Mesodermal cell (in vitro differentiated cells): ENCODE data around the gene HSPA1B.
"Not testable (repeated sequence)": the region's sequence is repeated elsewhere in the genome, so short reads cannot be mapped to it uniquely, and the experiment has no call there.

Experiments
- H3K27ac ChIP-seq: 2 replicates; pipeline ENCODE4 v1.7.0; 2013; ENCODE audit warnings: mild to moderate bottlenecking, low read depth, low read length, moderate library complexity; ENCODE audit not compliant: severe bottlenecking
- H3K36me3 ChIP-seq: 2 replicates; pipeline ENCODE4 v1.7.1; 2013; ENCODE audit warnings: mild to moderate bottlenecking, low read length, moderate library complexity; ENCODE audit not compliant: control insufficient read depth, insufficient read depth
- H3K4me1 ChIP-seq: one replicate; pipeline ENCODE4 v1.7.1; 2013; ENCODE audit warnings: mild to moderate bottlenecking, low read length; ENCODE audit not compliant: insufficient read depth, control insufficient read depth, poor library complexity, severe bottlenecking
- H3K4me3 ChIP-seq: 2 replicates; pipeline ENCODE4 v1.7.0; 2013; ENCODE audit warnings: low read length, control low read depth, mild to moderate bottlenecking; ENCODE audit not compliant: insufficient read depth, poor library complexity, severe bottlenecking; ENCODE audit errors: extremely low read depth
- H3K9me3 ChIP-seq: 2 replicates; pipeline ENCODE4 v1.7.1; 2013; ENCODE audit warnings: mild to moderate bottlenecking, low read length, moderate library complexity; ENCODE audit not compliant: control insufficient read depth
- WGBS, 2 experiments: methylation state at CpG; one replicate each; pipeline ENCODE4 v1.1.5; 2013; ENCODE audit warnings: missing lambda C conversion rate in 2 of 2; ENCODE audit not compliant: insufficient coverage in 2 of 2; 5-methylcytosine and 5-hydroxymethylcytosine counted together

The HSPA1B gene

DNA sequence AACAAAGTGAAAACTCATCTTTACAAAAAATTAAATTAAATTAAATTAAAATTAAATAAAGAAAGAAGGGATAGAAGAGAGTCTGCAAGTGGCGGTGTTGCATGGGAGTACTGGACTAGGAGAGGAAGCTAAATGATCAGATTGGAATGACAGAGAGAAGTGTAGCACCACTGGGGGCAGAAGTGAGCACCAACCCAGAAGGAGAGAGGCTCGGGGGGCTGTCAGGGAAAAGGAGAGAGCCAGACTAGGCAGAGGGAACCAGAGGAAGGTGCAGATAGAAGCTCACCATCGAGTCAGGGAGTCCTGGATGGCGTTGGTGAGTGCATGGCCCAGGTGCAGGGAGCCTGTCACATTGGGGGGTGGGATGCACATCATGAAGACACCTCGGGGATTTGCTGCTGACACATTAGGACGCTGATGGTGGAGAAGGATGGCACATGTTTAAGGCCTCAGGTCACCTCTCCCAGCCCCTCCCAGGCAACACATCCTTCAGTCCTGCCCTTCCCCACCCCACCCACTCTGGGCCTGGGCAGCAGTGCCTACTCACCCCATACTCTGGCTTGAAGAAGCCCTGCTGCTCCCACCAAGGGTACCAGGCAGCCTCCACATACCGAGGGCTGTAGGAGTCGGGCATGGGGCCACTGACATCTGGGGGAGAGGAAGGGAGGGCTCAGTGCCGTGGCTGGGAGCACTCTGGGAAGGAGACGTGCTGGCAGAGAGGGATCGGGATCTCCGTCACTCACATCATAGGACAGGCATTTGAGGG, 36.0 kb upstream of the HSPA1B start:
- H3K4me1 ChIP-seq = peaks cover 14% of the 10 kb centered on the region
- H3K4me3 ChIP-seq = no peak overlapping the region
- H3K27ac ChIP-seq = no peak overlapping the region
- H3K9me3 ChIP-seq = no peaks in the 10 kb centered on the region
- WGBS, 2 experiments = 59 to 76% methylated on average over 8 to 10 of the region's 12 CpGs
- peaks cover 62% of the 10 kb centered on the region for H3K36me3 ChIP-seq

DNA sequence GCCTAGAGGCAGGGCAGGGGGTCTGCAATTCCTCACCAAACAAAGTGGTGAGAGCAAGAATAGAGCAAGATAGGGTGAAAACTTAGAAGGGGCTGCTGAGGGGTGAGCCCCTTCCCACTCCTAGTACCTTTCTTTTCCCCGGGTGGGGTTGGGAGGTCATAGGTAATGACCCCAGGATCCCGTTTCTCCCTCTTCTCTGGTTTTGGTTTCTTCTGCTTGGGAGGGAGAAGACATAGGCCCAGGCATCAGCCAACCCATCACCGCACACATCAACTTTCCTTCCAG, 35.5 kb upstream of the HSPA1B start:
- peaks cover 14% of the 10 kb centered on the region for H3K4me1 ChIP-seq
- no peak overlapping the region for H3K4me3 ChIP-seq
- peaks cover 59% of the 10 kb centered on the region for H3K36me3 ChIP-seq
- H3K27ac ChIP-seq = no peak overlapping the region
- 100% methylated on average over 1 of the region's 3 CpGs for WGBS, 2 experiments
- no peaks in the 10 kb centered on the region for H3K9me3 ChIP-seq

DNA sequence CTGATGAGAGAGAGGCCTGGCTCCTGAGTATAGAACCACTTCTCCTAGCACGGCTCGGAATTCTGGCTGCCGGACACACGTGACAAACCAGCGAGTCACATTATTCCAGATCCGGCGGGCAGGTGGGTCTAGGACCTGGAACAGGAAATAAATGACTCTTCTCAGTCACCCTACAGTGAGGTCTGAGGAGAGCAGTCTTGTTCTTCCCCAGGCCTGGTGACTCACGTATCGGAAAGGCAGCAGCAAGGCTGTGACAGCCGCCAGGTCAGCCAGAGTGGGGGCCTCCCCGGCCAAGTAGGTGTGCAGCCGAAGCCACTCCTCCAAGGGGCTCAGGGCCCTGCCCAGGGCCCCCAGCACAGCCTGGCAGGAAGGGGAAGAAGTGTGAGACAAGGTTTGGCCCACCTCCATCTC, 34.8 kb upstream of the HSPA1B start:
- H3K36me3 ChIP-seq = peaks cover 59% of the 10 kb centered on the region
- 94 to 96% methylated on average over 7 to 10 of the region's 12 CpGs for WGBS, 2 experiments
- H3K27ac ChIP-seq = peak overlapping the region; percentile 16

DNA sequence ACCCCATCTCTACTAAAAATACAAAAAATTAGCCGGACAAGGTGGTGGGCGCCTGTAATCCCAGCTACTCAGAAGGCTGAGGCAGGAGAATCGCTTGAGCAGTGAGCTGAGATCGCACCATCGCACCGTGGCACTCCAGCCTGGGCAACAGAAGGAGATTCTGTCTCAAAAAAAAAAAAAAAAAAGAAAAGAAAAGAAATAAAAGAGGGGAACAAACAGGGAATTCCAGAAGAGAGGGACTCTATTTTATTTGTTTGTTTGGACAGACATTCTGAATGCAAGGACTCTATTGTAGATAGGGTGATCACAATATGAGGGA, 33.7 kb upstream of the HSPA1B start:
- not testable (repeated sequence) for H3K9me3 ChIP-seq, H3K27ac ChIP-seq
- Histone ChIP-seq H3K36me3 (peaks cover 62% of the 10 kb centered on the region), H3K4me1 (peaks cover 14% of the 10 kb centered on the region), H3K4me3 (peak overlapping the region; percentile 82)
- WGBS, 2 experiments = 88 to 94% methylated on average over 4 to 6 of the region's 6 CpGs

More for the DNA sequence above, 34.8 kb upstream of the HSPA1B start:
- no peaks in the 10 kb centered on the region for H3K9me3 ChIP-seq
- H3K4me1 ChIP-seq = peaks cover 14% of the 10 kb centered on the region
- H3K4me3 ChIP-seq = no peak overlapping the region

DNA sequence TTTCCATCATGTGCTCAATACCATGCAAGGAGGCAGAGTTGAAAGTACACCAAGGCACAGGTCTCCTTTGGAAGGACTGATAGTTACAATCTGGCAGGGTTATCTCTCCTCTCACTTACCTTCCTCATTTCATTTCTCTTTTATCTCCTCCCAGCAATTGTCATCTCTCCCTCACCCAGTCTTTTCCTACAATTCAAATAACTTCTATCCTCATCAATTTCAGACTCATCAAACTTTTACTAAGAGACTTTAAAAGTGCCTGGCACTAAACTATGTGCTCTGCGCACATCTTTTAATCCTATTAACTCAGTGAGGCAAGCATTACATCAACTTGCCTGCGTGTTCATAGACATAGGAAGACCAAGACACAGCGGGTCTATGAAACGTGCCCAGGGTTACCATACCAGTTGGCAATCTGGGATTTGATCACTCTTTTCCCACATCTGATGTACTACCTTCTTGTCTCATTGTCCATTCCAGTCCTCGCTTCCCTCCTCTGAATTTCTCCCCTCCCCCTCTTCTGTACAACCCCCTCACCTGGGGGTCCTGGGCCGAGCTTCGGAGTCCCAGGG, 33.2 kb upstream of the HSPA1B start:
- Histone ChIP-seq H3K4me1 (peaks cover 14% of the 10 kb centered on the region), H3K27ac (no peak overlapping the region), H3K9me3 (no peaks in the 10 kb centered on the region), H3K4me3 (peak overlapping the region; percentile 82), H3K36me3 (peaks cover 58% of the 10 kb centered on the region)
- WGBS, 2 experiments = 15 to 19% methylated on average over 7 of the region's 7 CpGs

DNA sequence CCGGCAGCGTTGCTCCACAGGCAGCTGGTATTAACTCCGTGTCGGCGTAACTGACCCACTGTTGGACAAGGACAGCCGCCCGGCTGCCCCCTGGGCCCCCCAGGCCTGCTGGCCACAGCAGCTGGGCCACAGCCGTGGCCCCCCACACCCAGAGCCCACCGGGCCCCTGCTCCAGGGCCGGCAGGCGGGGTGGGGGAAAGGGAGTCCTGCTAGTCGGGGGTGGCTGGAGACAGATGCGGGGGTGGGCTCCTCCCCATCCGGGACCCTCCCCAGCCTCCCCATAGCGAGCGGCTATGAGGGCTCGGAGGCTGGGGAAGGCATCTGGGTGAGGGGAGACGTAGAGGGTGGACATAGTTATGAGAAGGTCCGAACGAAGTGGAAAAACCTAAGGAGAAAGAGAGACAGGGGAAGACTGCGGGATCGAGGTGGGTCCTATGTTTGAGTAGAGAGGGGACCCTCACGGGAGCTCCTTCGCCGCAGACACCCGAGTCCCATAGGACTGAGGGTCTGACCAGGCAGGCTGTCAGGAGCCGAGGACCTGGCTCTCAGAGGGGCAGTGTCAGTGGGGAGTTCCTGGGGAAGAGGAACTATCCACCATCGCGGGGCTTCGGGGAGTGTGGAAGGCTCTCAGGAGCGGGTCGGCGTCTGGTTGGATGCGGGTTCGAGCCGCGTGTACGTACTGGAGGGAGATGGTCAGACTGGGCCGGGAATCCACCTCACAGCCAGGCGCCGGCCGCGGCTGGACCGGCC, 32.5 kb upstream of the HSPA1B start:
- peak overlapping the region; percentile 82 for H3K4me3 ChIP-seq
- peaks cover 14% of the 10 kb centered on the region for H3K4me1 ChIP-seq
- H3K9me3 ChIP-seq = no peaks in the 10 kb centered on the region
- H3K27ac ChIP-seq = peak overlapping the region; percentile 98
- WGBS, 2 experiments = 0 to 1% methylated on average over 26 to 32 of the region's 44 CpGs
- H3K36me3 ChIP-seq = peaks cover 52% of the 10 kb centered on the region

DNA sequence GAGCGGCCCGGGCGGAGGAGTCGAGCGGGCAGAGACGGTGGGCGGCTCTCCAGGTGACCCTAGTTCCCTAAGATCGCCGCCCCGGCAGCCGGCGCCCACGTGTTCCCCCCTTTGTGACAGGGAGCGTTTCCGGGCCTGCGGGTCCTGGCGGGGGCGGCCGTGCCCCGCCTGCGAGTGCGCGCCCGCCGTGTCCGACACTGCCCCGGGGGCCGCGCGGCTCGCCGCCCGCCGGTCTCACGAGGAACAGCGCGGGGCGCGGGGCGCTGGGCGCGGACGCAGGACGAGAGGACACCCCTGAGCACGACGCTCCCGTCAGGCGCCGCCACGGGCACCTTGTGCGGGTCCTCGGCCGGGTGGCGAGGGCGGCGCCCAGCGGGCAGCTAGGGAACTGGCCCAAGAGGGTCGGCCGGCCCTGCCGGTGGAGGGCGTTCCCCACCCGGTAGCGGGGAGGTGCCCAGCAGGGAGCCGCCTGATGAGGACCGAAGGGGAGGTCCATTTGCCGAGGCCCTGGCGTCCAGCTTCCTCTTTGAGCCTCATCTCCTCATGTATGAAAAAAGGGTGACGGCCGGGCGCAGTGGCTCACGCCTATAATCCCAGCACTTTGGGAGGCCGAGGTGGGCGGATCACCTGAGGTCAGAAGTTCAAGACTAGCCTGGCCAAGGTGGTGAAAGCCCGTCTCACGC, 31.8 kb upstream of the HSPA1B start, which contains the start of gene VARS1:
VARS1 (minus strand) TSS at position 137 of the 683 bp plus-strand sequence. CDS start 535 bp downstream, outside the sequence.
- H3K27ac ChIP-seq = peak within 1 kb of the TSS; percentile 98
- peaks cover 14% of the 10 kb centered on the region for H3K4me1 ChIP-seq
- peaks cover 45% of the 10 kb centered on the region for H3K36me3 ChIP-seq
- H3K9me3 ChIP-seq = no peaks in the 10 kb centered on the region
- H3K4me3 ChIP-seq = peak within 1 kb of the TSS; percentile 82
- WGBS, 2 experiments = 4% methylated on average over 65 to 66 of the region's 75 CpGs

DNA sequence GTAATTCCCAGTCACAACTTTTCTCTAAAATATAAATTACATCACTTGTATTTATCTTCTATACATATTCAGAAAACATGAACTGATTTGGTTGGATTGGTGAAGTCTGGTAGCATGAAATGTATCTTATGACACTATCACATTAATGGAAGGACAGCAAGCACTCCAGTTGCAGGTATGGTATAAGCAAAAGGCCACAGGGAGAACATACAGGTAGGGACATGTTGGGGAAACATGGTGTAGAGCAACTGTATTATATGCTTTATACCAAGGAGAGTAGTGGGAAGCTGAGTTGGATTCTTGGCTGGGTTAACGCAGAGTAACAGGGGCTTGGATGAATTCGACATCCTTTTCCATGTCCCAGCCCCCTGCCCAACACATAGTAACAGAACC, 30.5 kb upstream of the HSPA1B start:
- 93% methylated on average over 2 of the region's 2 CpGs; no CpG with 5 or more reads in 1 of the 2 experiments for WGBS, 2 experiments
- Histone ChIP-seq H3K9me3 (no peaks in the 10 kb centered on the region), H3K4me1 (peaks cover 14% of the 10 kb centered on the region), H3K4me3 (no peak overlapping the region), H3K36me3 (peaks cover 47% of the 10 kb centered on the region), H3K27ac (no peak overlapping the region)

DNA sequence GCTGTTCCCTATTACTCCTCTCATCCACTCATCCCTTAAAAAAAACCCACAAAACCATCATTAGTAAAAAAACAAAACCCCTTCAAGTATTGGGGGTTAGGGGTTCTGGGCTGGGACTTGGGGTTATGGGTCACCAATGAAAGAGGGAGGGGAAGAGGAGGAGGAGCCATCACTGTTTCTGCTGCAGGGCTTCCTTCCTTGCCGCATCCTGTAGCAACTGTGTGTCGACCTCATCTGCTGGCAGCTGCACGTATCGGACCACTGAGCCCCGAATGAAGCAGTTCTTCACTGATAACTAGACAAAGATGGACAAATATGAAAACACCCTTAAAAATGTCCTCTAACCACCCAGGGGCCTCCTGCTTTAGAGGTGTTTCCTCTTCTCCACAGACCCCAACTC, 29.9 kb upstream of the HSPA1B start:
- no peak overlapping the region for H3K27ac ChIP-seq
- peaks cover 47% of the 10 kb centered on the region for H3K36me3 ChIP-seq
- no peak overlapping the region for H3K4me3 ChIP-seq
- H3K9me3 ChIP-seq = no peaks in the 10 kb centered on the region
- H3K4me1 ChIP-seq = peaks cover 12% of the 10 kb centered on the region
- 96 to 100% methylated on average over 1 to 5 of the region's 5 CpGs for WGBS, 2 experiments

DNA sequence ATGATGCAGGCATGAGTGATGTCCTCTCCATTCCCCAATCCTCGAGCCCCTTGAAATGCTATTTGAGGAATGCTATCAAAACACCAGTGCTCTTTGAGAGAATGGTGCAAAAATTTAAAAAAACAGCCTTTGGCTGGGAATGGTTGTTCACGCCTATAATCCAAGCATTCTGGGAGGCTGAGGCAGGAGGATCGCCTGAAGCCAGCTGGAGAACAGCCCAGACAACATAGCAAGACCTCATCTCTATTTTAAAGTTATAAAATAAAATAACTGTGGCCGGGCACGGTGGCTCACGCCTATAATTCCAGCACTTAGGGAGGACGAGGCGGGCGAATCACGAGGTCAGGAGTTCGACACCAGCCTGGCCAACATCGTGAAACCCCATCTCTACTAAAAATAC, 27.8 kb upstream of the HSPA1B start:
- Histone ChIP-seq H3K27ac (no peak overlapping the region), H3K9me3 (no peaks in the 10 kb centered on the region), H3K4me3 (no peak overlapping the region), H3K4me1 (no peaks in the 10 kb centered on the region), H3K36me3 (peaks cover 52% of the 10 kb centered on the region)
- WGBS, 2 experiments = 100% methylated on average over 1 of the region's 12 CpGs
